Activated CD4-positive, alpha-beta T cell treated with anti-CD3 and anti-CD28 coated beads for 48 hours (primary cell): Measurements from ENCODE around the gene TRAF2.

ENCODE experiments used
- DNase-seq: peaks from one replicate; pipeline ENCODE4 v3.0.0-alpha.2; 2020

The TRAF2 gene

DNA sequence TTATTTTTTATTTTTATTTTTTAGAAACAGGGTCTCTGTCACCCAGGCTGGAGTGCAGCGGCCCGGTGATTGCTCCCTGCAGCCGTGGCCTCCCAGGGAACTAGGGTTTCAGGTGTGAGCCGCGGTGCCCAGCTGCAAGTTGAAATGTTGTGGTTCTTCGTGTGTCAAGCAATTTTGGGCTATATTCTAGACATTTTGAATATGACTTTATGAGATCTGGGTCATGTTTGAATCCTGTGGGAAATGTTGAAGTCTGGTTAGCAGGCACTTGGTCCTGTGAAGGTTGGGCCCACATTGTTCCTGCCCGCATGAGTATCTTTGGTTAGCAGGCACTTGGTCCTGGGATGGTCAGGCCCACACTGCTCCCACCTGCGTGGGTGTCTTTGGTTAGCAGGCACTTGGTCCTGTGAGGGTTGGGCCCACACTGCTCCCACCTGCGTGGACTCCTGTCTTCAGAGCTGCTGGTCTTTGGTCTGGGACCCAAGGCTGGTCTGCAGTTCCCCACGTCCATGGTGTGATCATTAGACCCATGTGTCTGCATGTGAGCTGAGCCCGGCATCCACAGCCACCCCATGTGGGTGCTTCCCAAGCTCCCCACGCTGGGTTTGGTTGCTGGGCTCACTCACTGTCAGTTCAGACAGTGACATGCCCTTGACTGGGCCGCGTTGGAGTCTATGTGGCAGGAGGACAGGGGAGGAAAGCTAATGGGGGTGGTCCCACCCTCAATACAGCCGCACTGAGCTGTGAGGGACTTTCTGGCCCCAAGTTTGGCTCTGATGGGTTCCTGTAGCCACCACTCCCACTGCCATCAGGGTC lies 51.1 kb downstream of the TRAF2 start:
- no peak for DNase-seq

DNA sequence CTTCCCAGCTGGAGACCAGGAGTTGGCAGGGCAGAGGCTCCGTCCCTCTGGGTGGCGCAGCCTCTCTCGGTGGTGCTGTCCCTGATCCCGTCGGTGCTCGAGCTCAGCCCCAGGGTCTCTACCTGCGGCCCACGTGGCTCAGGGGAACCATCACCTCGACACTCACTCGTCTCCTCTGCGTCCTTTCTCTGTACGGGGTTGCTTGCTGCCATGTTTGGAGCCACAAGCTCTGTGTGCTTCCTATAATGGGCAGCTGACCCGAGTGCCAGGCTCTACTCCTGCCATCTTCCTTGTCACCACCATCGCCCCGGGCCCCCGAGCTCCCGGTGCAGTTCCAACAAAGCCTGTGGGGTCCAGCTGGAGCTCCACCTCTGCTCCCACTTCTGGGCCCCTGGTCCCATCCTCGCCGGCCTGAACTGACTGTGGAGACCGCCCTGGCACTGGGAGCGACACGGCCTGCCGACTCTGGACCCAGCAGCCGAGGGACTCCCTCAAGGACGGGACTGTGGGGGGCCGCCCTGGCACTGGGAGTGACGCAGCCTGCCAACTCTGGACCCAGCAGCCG lies 53.2 kb downstream of the TRAF2 start:
- no peak for DNase-seq

DNA sequence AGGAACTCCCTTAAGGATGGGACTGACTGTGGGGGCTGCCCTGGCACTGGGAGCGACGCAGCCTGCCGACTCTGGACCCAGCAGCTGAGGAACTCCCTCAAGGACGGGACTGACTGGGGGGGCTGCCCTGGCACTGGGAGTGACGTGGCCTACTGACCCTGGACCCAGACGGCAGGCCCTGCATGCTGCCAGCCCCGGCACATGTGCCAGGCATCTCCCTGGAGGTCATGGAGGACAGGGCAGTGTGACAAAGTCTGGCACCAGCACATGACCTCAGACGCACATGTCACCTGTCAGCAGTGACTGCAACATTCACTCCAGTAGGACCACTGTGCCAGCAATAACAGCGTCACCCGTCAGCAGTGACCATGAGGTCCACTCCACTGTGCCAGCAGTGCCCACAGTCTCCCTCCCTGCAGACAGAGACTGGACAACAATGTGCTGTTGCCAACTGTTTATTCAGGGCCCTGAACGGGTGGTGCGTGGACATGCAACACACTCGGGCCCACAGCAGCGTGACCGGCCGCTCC lies 53.7 kb downstream of the TRAF2 start:
- DNase-seq = no peak

DNA sequence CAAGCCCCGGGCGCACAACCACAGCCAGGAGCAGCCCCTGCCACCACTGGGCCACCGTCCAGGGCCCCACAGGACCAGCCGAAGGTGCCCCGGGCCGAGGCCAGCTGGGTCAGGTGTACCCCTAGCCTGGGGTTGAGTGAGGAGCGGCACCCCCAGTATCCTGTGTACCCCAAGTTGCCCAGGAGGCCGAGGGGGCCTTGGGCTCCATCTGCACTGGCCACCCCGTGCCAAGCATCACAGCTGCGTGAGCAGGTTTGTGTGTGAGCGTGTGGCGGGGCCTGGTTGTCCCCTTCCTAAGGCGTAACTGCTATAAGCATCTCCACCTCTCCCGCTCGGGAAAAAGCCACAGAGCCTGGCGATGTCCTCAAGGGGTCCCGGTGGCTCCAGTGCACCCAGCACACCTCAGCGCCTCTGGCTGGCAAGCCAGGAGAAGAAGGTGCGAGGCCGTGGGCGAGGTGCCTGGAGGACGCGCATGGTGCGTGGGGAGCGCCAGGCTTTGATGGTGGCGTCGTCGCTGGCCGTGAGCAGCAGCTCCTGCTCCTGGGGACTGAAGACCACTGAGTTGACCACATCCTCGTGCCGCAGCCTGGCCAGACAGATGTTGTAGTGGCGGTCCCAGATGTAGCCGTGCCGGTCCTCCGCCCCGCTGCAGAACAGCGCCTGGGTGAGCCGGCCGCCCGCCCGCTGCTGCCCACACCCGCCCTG lies 54.4 kb downstream of the TRAF2 start:
- no peak for DNase-seq

DNA sequence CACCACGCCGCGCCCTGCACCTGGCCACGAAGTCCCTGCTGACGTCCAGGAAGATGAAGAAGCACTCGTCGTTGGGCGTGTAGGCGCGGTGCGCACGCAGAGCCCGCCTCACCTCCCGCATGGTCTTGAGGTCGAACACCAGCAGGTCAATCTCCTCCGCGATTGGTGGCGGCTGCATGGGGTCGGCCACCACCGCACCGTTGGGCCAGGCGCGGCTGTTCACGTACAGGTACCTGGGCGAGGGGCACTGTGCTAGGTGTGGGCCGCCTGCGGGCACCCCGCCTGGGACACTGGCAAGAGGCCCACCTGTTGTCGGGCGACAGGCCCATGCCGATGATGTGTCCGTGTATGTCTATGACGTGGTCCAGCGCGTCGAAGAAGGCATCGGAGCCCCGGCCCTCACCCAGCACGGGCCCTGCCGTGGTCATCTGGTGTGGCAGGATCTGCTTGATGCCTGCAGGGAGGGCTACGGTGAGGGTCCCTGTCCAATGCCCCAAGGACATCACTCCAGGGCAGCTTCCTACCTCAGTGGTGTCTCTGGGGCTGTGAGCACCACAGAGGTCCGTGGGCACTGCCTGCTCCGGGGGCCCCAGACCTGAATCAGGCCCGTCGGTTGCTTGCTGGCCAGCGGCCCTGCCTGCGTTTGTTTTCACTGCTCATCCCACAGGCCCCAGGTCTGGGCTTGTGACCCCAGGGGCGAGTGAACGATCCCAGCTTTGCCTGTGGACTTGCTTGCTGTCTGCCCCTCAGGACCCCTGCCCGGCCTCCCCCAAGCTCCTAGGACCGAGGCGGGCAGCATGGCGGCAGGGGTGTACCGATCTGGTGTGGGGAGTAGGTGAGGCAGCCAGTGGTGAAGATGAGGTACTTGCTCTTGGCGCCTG lies 55.2 kb downstream of the TRAF2 start:
- DNase-seq = no peak

DNA sequence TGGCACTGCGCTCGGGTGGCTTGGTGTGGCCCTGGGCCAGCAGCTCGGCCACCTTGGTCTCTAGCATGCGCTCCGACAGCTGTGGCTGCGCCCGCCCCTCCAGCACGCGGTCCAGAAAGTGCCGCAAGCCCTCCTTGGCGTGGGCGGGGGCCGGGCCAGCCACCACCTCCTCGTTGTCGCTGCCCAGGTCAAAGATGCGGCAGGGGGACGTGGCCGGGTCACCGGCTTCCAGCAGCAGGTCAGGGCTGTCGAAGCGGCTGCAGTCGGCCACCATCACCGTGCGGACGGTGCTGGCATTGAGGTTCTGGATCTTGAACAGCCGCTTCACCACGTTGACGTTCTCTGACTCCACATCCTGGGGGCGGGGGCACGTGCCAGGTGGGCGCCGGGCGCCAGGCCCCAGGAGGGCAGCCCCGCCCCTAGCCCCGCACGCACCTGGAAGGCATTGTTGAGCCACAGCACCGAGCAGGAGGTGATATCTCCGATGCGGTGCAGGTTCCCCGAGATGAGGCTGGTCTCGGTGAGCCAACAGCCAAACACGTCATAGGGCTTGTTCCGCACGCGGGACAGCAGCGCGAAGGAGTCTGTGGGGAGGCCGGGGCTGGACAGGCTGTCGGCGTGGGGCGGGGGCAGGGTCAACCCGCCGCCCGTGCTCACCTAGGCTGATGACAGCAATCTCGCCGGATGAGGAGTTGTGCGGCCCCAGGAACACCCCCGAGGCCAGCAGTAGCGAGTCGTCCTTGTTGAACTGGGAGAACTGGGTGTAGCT lies 56.0 kb downstream of the TRAF2 start:
- no peak for DNase-seq

DNA sequence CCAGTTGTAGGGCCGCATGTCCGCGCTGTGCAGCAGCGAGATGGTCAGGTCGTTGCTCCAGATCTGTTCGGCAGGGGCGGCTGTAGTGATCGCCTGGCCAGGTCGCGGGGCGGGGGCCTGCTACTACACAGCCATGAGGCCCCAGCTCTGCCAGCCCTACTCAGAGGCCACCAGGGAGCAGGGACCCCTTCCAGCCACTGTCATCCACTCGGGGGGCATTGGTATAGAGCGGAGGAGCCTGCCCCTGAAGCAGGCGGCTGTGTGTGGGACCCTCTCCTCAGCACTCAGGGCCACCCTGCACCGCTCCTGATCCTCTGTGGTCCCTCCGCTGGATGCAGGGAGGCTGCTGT lies 56.5 kb downstream of the TRAF2 start:
- no peak for DNase-seq

DNA sequence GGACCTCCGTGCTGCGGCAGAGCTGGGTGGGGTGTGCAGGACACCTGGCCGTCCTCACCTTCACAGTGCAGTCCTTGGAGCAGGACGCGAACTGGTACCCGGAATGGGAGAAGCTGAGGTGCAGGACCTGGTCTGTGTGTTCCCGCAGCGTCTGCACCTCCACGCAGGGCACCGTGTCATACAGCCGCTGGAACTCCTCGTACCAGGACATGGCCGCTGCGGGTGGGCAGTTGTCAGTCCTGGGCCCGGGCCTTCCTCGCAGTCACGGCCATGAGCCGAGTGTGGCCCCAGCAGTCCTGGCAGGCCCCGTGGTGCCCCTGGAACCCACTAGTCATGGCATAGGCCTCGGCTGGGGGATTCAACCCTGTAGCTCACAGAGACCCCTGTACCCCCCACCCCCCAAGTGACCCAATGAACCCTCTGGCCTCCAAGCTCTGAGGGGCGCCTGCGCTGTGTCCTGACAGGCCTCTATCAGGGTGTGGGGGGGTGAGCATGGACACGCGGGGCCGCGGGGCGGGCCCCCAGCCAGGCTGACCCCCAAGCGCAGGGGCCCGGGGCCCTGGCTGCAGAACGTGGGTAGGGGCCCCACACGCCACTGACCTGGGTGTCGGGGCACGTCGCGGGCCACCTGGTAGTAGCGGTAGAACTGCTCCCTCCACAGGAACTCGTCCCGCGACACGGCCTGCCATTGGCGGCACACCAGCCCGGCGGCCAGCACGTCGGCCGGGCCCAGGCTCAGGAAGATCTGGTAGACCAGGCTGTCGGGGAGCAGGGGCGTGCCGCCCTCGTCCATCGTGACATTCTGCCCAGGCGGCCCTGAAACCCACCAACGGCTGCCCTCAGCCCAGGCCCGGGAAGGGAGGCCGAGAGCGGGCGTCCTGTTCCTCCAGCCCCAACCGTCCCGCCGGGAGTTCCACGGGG lies 57.2 kb downstream of the TRAF2 start:
- DNase-seq = peak; percentile 59

DNA sequence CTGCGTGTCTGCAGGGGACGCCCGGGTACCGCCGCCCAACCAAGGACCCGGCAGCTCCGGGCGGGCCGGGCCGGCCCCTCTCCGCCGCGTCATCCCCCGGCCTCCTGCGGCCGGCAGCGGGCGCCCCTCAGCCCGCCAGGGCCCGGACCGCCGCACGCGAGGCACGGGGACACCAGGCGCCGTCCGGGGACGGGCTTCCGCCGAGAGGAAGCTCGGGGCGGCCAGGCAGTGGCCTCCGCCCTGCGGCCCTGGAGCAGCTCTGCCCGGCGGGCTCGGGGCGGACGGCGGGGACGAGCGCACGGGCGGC lies 57.8 kb downstream of the TRAF2 start:
- DNase-seq = no peak

DNA sequence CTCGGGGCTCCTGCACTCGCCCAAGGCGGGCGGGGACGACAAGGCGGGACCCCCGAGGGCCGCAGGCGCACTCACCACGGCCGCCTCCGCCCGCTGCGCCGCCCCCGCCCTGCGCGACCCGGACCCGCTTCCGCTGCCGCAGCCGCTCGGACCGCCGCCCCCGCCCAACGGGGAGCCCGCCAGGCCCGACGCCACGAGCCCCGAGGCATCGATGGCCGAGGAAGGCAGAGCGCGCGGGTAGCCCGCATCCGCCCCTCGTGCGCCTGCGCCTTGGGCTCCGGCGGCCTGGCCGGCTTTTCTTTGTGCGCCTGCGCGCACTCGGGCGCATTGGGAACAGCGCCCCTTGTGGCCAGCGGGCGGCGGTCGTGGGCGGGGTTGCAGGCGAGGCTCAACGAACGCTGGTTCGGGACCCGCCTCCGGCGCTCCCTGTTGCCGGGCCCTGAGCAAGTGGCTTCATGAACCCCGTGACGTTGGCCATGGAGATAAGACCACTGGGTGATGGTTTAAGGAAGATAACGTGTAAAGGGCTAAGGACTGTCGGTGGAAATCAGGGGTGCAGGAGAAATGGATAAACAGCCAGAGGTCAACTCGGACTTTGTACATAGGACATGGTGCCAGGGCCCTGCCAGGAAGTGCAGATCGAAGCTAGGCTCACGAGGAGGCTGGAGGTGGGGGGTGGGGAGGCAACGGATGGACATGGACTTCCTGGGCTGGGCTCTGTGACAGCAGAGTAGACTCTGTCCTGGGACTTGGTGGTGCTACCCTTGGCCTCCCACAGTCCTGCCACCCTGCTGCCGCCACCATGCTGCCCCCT lies 58.4 kb downstream of the TRAF2 start, which contains the start of the genes C8G and FBXW5:
Gene C8G, plus strand, starts transcription at position 725 of the 814 bp plus-strand sequence. Its CDS starts 78 bp downstream, at position 803.
Gene FBXW5, minus strand, starts transcription at position 220 of the 814 bp plus-strand sequence. CDS start 655 bp downstream, outside the sequence.
- DNase-seq = peak; percentile 96

DNA sequence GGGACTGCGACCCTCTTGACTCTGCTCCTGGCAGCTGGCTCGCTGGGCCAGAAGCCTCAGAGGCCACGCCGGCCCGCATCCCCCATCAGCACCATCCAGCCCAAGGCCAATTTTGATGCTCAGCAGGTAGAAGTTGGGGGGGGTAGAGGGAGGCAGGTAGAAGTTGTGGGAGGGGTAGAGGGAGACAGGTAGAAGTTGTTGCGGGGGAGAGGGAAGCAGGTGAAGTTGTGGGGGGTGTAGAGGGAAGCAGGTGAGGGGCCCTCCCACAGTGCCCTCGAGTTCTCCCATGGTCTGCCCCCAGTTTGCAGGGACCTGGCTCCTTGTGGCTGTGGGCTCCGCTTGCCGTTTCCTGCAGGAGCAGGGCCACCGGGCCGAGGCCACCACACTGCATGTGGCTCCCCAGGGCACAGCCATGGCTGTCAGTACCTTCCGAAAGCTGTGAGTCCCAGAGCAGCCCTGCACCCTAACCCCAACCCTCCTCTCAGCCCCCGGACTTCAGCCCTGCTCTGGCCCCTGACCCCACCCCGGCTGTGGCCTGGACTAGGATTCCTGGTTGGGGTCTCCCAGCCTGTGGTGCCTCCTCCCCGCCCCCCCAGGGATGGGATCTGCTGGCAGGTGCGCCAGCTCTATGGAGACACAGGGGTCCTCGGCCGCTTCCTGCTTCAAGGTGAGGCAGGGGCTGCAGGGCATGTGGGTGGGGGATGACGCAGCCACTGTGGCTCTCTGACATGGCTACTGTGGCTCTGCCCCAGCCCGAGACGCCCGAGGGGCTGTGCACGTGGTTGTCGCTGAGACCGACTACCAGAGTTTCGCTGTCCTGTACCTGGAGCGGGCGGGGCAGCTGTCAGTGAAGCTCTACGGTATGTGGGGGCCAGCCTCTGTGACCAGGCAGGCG lies 59.3 kb downstream of the TRAF2 start:
- no peak for DNase-seq

DNA sequence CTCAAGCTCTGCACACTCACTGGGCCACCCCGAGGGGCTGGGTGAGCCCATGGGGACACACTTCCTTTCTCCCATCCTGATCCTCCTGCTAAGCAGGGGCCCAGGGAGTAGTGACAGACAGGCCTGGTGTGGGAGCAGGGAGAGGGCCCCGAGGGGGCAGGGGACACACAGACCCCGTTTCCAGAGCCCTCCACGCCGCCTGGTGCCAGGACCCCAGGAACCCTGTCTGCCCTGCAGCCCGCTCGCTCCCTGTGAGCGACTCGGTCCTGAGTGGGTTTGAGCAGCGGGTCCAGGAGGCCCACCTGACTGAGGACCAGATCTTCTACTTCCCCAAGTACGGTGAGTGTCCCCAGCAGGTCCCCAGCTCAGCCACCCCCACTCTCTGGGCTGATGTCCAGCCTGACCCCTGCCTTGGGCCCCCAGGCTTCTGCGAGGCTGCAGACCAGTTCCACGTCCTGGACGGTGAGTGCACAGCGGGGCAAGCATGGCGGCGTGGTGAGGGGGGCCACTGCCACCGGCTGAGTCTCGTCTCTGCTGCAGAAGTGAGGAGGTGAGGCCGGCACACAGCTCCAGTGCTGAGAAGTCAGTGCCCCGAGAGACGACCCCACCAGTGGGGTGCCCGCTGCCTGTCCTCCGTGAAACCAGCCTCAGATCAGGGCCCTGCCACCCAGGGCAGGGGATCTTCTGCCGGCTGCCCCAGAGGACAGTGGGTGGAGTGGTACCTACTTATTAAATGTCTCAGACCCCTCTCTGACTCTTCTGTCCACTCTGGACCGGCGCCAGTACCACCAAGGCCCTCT lies 60.1 kb downstream of the TRAF2 start:
- no peak for DNase-seq

DNA sequence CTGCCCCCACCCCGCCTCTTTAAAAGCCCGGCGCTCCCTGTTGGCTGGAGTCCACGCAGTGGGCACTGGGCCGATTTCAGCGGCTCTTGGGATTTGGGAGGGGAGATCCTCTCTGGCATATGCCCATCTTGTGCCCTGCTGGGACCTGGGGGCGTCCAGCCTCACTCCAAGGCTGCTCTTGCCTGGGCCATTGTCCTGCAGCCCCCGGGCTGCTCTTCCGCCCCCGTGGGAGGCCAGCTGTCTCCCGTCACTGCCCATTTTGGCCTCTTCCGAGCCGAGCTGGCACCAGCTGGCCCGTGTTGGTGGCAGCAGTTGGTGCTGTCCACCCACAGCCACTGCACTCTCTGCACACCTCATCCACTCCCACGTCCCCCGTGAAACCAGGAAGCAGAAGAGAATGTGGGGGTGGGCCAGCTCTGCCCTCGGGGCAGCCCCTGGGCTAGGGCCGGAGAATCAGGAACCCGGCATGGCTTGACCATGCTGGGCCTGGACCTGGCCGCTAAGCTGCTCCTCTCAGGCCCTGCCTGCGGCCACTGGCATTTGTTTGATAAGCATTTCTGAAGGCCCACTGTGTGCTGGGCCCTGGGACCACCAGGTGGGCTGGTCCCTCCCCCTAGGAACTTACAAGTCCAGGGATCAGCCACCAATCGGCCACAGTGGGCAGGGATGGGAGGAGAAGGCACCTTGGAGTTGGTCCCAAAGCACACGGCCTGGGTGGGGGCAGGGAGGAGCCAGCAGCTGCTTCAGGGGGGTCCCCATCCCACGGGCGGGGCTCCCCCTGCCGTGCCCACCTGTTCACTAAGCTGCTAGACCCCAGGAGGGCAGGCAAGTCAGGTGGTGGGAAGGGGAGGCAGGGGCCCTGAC lies 60.9 kb downstream of the TRAF2 start:
- DNase-seq = no peak

DNA sequence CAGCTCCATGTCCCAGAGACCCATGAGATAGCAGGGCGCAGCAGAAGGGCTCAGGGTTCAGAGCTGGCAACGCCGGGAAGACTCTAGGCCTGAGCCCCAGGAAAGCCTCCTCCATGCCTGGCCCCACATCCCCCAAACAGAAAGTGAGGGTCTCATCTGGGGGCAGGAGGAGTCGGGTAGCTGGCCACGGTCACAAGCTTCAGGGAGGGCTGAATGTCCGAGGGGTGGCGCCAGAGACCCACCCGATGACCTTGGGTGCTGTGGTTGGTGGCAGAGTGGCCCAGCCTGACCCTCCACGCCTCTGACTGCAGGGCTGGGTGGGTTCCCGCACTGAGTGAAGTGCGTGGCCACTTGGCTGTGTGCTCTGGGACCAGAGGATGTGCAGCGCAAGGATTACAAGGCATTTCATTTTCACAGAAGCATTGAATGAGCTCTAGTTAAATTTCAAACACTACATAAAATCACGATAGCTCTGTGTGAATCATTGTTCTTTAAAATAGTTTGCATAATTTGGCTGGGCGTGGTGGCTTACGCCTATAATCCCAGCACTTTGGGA lies 61.7 kb downstream of the TRAF2 start:
- DNase-seq = no peak

DNA sequence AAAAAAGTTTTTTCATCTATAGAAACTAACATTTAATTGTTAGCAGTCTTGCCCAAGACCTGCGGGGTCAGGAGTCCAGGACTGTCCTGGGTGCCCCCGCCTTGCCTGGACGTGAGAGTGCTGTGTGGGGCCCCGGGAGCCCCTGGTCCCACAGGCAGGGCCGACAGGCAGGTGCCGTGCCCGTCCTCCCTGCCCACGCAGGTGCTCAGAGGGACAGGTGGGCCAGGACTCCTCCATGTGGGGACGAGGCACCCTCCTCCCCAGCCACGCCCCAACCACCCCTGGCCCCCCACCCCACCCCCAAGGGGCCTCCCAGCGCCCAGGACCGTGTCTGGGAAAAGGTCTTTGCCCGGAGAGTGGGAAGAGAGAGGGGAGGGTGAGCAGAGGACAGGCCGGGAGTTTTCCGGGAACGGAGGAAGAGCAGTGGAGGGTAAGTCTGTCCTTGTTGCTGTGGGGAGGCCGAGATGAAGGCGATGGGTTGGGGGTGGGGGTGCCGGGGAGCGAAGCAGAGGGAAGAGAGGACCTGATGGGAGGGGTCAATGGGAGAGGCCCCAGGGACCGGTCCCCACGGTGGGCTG lies 63.0 kb downstream of the TRAF2 start:
- DNase-seq = no peak
